Stimulated activated naive CD8-positive, alpha-beta T cell treated with anti-CD3 and anti-CD28 coated beads, Interleukin-15, Interleukin-2, amounts not matched to agents 100 U/mL and 50 U/mL, for 24 hours (primary cell): ENCODE results near the gene ACTR2.
"Not testable (repeated sequence)": the region's sequence is repeated elsewhere in the genome, so short reads cannot be mapped to it uniquely, and the experiment has no call there.

ENCODE experiments used
- ATAC-seq: fragments of 150-1000 bp; cut with Tn5 transposase; one replicate; pipeline ENCODE4 v1.10.0; 2021
- DNase-seq: peaks from one replicate; pipeline ENCODE4 v3.0.0; 2021

Gene ACTR2

GRCh38 chr2:65314801-65315441, 87.3 kb downstream of the ACTR2 start:
- DNase-seq (no peak), ATAC-seq (no peak)

DNA sequence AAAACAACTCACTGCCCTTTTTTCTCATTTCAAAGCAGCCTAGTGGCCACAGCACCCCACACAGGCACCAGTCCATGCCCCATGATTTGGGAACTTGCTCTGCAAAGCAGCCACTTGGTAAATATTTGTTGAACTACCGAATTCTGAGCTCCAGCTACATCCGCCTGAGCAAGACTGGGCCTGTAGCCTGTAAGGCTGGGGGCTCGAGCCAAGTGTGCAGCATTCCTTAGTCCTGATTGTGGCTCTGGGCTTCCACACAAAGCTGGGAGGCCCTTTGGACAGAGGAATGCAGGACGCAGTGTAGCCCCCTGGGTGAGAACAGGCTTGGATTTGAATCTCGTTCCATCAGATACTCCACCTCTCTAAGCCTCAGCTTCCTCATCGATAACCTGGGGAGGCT, 88.4 kb downstream of the ACTR2 start:
- DNase-seq (no peak), ATAC-seq (no peak)

DNA sequence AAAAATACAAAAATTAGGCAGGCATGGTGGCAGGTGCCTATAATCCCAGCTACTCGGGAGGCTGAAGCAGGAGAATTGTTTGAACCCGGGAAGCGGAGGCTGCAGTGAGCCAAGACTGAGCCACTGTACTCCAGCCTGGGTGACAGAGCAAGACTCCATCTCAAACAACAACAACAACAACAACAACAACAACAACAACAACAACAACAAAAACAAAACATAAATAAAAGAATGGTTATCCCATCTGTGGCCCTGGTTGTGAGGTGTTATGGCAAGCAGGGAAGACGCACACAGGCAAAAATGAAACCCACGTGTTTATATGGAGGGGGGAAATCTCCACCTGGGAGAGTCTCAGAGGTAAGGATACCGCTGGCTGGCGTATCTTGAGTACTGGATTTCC, 89.7 kb downstream of the ACTR2 start:
- not testable (repeated sequence) for DNase-seq, ATAC-seq

DNA sequence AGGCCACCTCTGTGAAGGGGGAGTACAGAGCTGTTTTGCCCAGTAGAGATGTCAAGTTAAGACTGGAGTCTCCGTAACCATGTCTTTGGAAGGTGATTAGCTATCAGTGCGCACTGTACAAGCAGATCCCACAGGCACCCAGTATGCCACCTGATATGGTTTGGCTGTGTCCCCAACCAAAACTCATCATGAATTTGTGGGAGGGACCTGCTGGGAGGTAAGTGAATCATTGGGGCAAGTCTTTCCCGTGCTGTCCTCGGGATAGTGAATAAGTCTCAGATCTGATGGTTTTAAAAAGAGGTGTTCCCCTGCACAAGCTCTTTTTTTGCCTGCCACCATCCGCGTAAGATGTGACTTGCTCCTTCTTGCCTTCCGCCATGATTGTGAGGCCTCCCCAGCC, 90.2 kb downstream of the ACTR2 start:
- ATAC-seq: no peak

GRCh38 chr2:65319072-65319673, 91.5 kb downstream of the ACTR2 start:
- ATAC-seq (no peak), DNase-seq (no peak)

More for the DNA sequence above, 90.2 kb downstream of the ACTR2 start:
- no peak for DNase-seq

- DNase-seq (no peak), ATAC-seq (no peak)
Observed at GRCh38 chr2:65319674-65320041, 92.0 kb downstream of the ACTR2 start.

- peak; percentile 91 for ATAC-seq
- no peak for DNase-seq
Observed at GRCh38 chr2:65320042-65320725, 92.6 kb downstream of the ACTR2 start.
